Stimulated activated CD8-positive, alpha-beta memory T cell treated with anti-CD3 and anti-CD28 coated beads, Interleukin-15, amount 100 ng/mL, for 24 hours (primary cell): Measurements from ENCODE around the gene ZBTB16.

Experiments used
- DNase-seq: peaks from one replicate; pipeline ENCODE4 v3.0.0-alpha.2; 2020; ENCODE audit warnings: low read depth

ZBTB16 gene

GRCh38 chr11:114065094-114065493, 5.6 kb downstream of the ZBTB16 start:
- no peak for DNase-seq

- no peak for DNase-seq
These were observed 6.6 kb downstream of the ZBTB16 start for GRCh38 chr11:114066046-114066648.

- no peak for DNase-seq
These were observed 8.8 kb downstream of the ZBTB16 start for GRCh38 chr11:114068327-114068726.

- no peak for DNase-seq
These were observed 11.1 kb downstream of the ZBTB16 start for GRCh38 chr11:114070464-114071139.

- no peak for DNase-seq
These were observed 13.7 kb downstream of the ZBTB16 start for GRCh38 chr11:114073007-114073827.

GRCh38 chr11:114073828-114074381, 14.4 kb downstream of the ZBTB16 start:
- no peak for DNase-seq

- DNase-seq = no peak
These were observed 15.2 kb downstream of the ZBTB16 start for GRCh38 chr11:114074546-114075343.

GRCh38 chr11:114075344-114075610, 15.8 kb downstream of the ZBTB16 start:
- no peak for DNase-seq

- DNase-seq = no peak
These were observed 16.5 kb downstream of the ZBTB16 start for GRCh38 chr11:114075891-114076441.

GRCh38 chr11:114076921-114077331, 17.4 kb downstream of the ZBTB16 start:
- DNase-seq = no peak

GRCh38 chr11:114077482-114078305, 18.2 kb downstream of the ZBTB16 start:
- no peak for DNase-seq

GRCh38 chr11:114078423-114078822, 18.9 kb downstream of the ZBTB16 start:
- DNase-seq = no peak

- DNase-seq = no peak
These were observed 20.1 kb downstream of the ZBTB16 start for GRCh38 chr11:114079511-114080065.

- DNase-seq = no peak
These were observed 20.7 kb downstream of the ZBTB16 start for GRCh38 chr11:114080219-114080618.

- no peak for DNase-seq
These were observed 21.3 kb downstream of the ZBTB16 start for GRCh38 chr11:114080769-114081168.

GRCh38 chr11:114081641-114082414, 22.3 kb downstream of the ZBTB16 start:
- DNase-seq = no peak

- DNase-seq = no peak
These were observed 22.9 kb downstream of the ZBTB16 start for GRCh38 chr11:114082415-114082748.

GRCh38 chr11:114082767-114083181, 23.3 kb downstream of the ZBTB16 start:
- DNase-seq = no peak

GRCh38 chr11:114083391-114084252, 24.1 kb downstream of the ZBTB16 start:
- DNase-seq = no peak
